ENCODE data around the gene CCT4. TPM values are rescaled to one million over a fixed set of nuclear protein-coding genes. Genes with fewer than 3 reads are reported as not detected.

Gene CCT4
- total RNA-seq, 1 donor from 2014 or later: 183 TPM

DNA sequence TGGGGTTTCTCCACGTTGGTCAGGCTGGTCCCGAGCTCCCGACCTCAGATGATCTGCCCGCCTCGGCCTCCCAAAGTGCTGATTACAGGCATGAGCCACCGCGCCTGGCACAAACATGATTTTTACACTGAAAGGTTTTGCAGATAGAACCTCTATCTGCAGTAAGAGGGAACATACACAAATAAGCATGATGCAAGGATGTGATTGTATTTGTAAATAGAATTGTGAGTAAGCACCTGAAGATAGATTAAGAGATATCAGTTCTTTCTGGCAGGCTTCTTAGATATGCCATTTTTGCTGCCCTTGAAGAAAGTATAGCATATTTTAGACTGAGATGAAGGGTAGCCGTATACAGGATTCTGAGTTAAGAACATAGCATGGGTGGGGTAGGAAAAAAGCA, 20.7 kb upstream of the CCT4 start:
- TF ChIP-seq, protein P1, sequence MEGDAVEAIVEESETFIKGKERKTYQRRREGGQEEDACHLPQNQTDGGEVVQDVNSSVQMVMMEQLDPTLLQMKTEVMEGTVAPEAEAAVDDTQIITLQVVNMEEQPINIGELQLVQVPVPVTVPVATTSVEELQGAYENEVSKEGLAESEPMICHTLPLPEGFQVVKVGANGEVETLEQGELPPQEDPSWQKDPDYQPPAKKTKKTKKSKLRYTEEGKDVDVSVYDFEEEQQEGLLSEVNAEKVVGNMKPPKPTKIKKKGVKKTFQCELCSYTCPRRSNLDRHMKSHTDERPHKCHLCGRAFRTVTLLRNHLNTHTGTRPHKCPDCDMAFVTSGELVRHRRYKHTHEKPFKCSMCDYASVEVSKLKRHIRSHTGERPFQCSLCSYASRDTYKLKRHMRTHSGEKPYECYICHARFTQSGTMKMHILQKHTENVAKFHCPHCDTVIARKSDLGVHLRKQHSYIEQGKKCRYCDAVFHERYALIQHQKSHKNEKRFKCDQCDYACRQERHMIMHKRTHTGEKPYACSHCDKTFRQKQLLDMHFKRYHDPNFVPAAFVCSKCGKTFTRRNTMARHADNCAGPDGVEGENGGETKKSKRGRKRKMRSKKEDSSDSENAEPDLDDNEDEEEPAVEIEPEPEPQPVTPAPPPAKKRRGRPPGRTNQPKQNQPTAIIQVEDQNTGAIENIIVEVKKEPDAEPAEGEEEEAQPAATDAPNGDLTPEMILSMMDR (IDR thresholded peaks at IDR 0.05; ENCODE audit: insufficient read depth, low read length, severe bottlenecking): no peak
- H3K36me3 ChIP-seq (ENCODE audit: control insufficient read depth, insufficient read depth, low read length): no peaks in the 10 kb centered on the region
- no peak overlapping the region for H3K4me3 ChIP-seq (ENCODE audit: low read depth, low read length)
- no peaks in the 10 kb centered on the region for H3K27me3 ChIP-seq (ENCODE audit: control insufficient read depth, insufficient read depth, low read length)
- no peak for DNase-seq (ENCODE audit: low read depth)
- no peak for FAIRE-seq

DNA sequence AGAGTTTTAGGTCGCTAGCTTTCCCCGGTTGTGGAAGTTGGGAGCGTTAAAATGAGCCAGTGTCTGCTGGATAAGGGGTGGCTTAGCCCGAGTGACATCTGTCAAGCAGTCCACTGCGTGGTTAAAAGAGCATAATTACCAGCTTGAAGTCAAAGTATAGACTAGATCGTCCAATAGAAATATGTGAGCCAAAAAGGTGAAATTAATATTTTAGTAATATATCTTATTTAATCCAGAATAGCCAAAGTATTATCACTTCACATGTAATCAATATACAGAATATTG, 17.7 kb upstream of the CCT4 start:
- TF ChIP-seq, protein P1 (IDR thresholded peaks at IDR 0.05; ENCODE audit: insufficient read depth, low read length, severe bottlenecking): no peak
- peak overlapping the region; percentile 84 for H3K4me3 ChIP-seq (ENCODE audit: low read depth, low read length)
- FAIRE-seq: no peak
- no peaks in the 10 kb centered on the region for H3K36me3 ChIP-seq (ENCODE audit: control insufficient read depth, insufficient read depth, low read length)
- DNase-seq (ENCODE audit: low read depth): no peak
- no peaks in the 10 kb centered on the region for H3K27me3 ChIP-seq (ENCODE audit: control insufficient read depth, insufficient read depth, low read length)

DNA sequence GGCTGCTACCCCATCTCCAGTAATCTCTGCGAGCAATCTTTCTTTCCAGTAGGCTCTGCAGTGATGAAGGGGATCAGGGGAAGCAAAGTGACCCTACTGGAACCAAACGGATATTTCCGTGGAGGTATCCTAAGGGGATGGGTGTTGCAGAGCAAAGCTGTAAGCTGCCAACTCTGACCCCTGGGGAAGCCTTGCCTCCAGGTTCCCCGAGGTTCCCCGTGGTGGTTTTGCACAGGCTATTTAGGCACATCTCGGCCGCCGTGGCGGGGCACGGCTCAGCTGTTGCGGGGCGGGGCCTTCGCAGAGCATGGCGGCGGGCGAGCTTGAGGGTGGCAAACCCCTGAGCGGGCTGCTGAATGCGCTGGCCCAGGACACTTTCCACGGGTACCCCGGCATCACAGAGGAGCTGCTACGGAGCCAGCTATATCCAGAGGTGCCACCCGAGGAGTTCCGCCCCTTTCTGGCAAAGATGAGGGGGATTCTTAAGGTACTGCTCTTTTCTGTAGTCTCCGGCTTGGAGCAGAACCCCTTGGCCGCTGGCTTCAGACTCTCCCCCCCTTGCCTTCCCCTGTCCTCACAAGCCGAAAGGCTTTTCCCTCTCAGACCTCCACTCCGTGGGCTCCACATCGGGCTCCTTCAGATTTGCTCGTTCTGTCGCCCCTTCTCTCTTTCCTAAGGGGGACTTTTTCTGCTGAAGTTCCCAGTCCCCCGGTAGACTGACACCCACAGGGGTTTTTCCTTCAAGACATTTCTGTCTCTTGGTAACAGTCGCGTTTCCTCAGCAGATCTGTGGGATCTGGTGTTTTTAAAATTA, 17.1 kb upstream of the CCT4 start, which contains the start of gene COMMD1:
COMMD1 (plus strand) TSS at position 303 of the 814 bp plus-strand sequence; CDS start at position 308, 5 bp downstream.
- FAIRE-seq (no peak), DNase-seq (ENCODE audit: low read depth) (peak; percentile 63)

DNA sequence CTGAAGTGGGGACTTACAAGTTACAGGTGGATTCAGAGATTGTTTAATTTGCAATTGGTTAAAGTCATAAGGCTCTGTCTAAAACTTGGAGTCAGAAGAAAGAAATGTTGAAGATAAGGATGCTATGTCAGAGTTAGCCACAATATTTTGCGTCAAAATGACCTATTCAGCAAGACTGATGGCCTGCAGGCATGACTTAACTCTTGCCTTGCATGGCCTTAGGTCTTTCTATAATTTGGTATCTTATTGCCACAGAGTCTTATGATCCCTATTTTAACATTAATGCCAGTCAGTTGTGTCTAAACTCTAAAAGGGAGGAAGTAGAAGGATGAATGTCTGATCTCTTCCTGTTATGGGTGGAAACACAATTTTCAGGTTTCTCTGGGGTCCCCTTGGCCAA, 11.8 kb upstream of the CCT4 start:
- Histone ChIP-seq H3K27me3 (ENCODE audit: control insufficient read depth, insufficient read depth, low read length) (no peaks in the 10 kb centered on the region), H3K36me3 (ENCODE audit: control insufficient read depth, insufficient read depth, low read length) (no peaks in the 10 kb centered on the region), H3K4me3 (ENCODE audit: low read depth, low read length) (no peak overlapping the region)
- DNase-seq (ENCODE audit: low read depth): no peak
- TF ChIP-seq, protein P1 (IDR thresholded peaks at IDR 0.05; ENCODE audit: insufficient read depth, low read length, severe bottlenecking): no peak
- no peak for FAIRE-seq

More for the DNA sequence above, 17.1 kb upstream of the CCT4 start, which contains the start of gene COMMD1:
- no peaks in the 10 kb centered on the region for H3K27me3 ChIP-seq (ENCODE audit: control insufficient read depth, insufficient read depth, low read length)
- TF ChIP-seq, protein P1 (IDR thresholded peaks at IDR 0.05; ENCODE audit: insufficient read depth, low read length, severe bottlenecking): no peak
- H3K4me3 ChIP-seq (ENCODE audit: low read depth, low read length): peak within 1 kb of the TSS; percentile 84
- H3K36me3 ChIP-seq (ENCODE audit: control insufficient read depth, insufficient read depth, low read length): no peaks in the 10 kb centered on the region

DNA sequence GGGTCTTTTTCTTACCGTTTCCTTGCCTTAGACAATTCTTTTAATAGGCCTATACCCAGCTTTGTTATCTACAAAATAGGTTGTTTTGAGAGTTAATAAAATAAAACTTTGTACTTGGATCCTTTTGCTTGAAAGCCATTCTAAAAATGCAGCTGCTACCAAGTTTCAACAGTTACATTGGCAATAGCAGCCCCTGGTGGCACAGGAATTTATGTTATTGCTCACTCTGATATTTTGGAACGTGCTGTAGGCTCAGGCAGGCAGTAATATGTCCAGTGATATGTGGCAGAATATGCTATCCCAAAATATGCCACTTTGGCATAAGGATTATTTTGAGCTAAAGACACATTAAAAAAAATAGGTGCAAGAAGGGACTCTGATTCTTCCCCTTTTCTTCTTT, 10.4 kb upstream of the CCT4 start:
- FAIRE-seq: no peak
- H3K27me3 ChIP-seq (ENCODE audit: control insufficient read depth, insufficient read depth, low read length): no peaks in the 10 kb centered on the region
- H3K4me3 ChIP-seq (ENCODE audit: low read depth, low read length): no peak overlapping the region
- TF ChIP-seq, protein P1 (IDR thresholded peaks at IDR 0.05; ENCODE audit: insufficient read depth, low read length, severe bottlenecking): peak; percentile 55
- H3K36me3 ChIP-seq (ENCODE audit: control insufficient read depth, insufficient read depth, low read length): no peaks in the 10 kb centered on the region
- DNase-seq (ENCODE audit: low read depth): peak; percentile 36

All from bronchial epithelial cell (primary cell).